GM19395 (cell line): ENCODE data around the gene GALNT17.

Source experiments
- ATAC-seq: cut with Tn5 transposase; IDR thresholded peaks from one replicate; pipeline ENCODE4 v1.9.1; 2021; ENCODE audit warnings: mild to moderate bottlenecking, moderate library complexity; ENCODE audit not compliant: unreplicated experiment

GALNT17 gene

GRCh38 chr7:71327946-71328345 is 196.0 kb downstream of the GALNT17 start:
- ATAC-seq = no peak

- ATAC-seq = no peak
Observed at GRCh38 chr7:71329030-71329660, 197.2 kb downstream of the GALNT17 start.

GRCh38 chr7:71332207-71332606 is 200.3 kb downstream of the GALNT17 start:
- ATAC-seq = no peak

GRCh38 chr7:71334541-71334940 is 202.6 kb downstream of the GALNT17 start:
- no peak for ATAC-seq

- ATAC-seq = no peak
Observed at GRCh38 chr7:71338866-71339265, 206.9 kb downstream of the GALNT17 start.

- ATAC-seq = no peak
Observed at GRCh38 chr7:71339924-71340323, 208.0 kb downstream of the GALNT17 start.

- no peak for ATAC-seq
Observed at GRCh38 chr7:71342202-71342601, 210.3 kb downstream of the GALNT17 start.

- ATAC-seq = no peak
Observed at GRCh38 chr7:71343039-71343438, 211.1 kb downstream of the GALNT17 start.

- no peak for ATAC-seq
Observed at GRCh38 chr7:71343892-71344291, 211.9 kb downstream of the GALNT17 start.

GRCh38 chr7:71345117-71345884 is 213.4 kb downstream of the GALNT17 start:
- no peak for ATAC-seq

GRCh38 chr7:71348821-71349681 is 217.1 kb downstream of the GALNT17 start:
- ATAC-seq = no peak

- ATAC-seq = no peak
Observed at GRCh38 chr7:71349682-71350481, 217.9 kb downstream of the GALNT17 start.

GRCh38 chr7:71350680-71351079 is 218.7 kb downstream of the GALNT17 start:
- no peak for ATAC-seq

GRCh38 chr7:71354716-71355115 is 222.8 kb downstream of the GALNT17 start:
- ATAC-seq = no peak

- no peak for ATAC-seq
Observed at GRCh38 chr7:71361451-71362032, 229.6 kb downstream of the GALNT17 start.

- ATAC-seq = no peak
Observed at GRCh38 chr7:71362240-71362639, 230.3 kb downstream of the GALNT17 start.

- ATAC-seq = no peak
Observed at GRCh38 chr7:71363223-71363622, 231.3 kb downstream of the GALNT17 start.

GRCh38 chr7:71363627-71364026 is 231.7 kb downstream of the GALNT17 start:
- ATAC-seq = no peak

- ATAC-seq = no peak
Observed at GRCh38 chr7:71364551-71364950, 232.6 kb downstream of the GALNT17 start.

- no peak for ATAC-seq
Observed at GRCh38 chr7:71372991-71373390, 241.0 kb downstream of the GALNT17 start.
